Colonic mucosa (tissue), 4 donors: ENCODE data around the gene SMIM36. TPM values are rescaled to one million over a fixed set of nuclear protein-coding genes. Genes with fewer than 3 reads are reported as not detected.
"Not testable (repeated sequence)": the region's sequence is repeated elsewhere in the genome, so short reads cannot be mapped to it uniquely, and the experiment has no call there.

Experiments
- DNase-seq: peaks from one replicate; pipeline ENCODE4 v3.0.0-alpha.2; 2020
- H3K27ac ChIP-seq: fragments of 200-600 bp; one replicate; pipeline ENCODE4 v1.8.0; 2021
- H3K27me3 ChIP-seq: fragments of 200-600 bp; one replicate; pipeline ENCODE4 v1.8.0; 2021
- H3K36me3 ChIP-seq: fragments of 200-600 bp; one replicate; pipeline ENCODE4 v1.8.0; 2021
- H3K4me1 ChIP-seq: fragments of 200-600 bp; one replicate; pipeline ENCODE4 v1.8.0; 2021; ENCODE audit warnings: mild to moderate bottlenecking
- H3K4me3 ChIP-seq: fragments of 200-600 bp; one replicate; pipeline ENCODE4 v1.8.0; 2021
- H3K9ac ChIP-seq, 2 donors: one replicate each; pipeline ENCODE4 v1.7.0; 2013; ENCODE audit warnings: control low read depth in 2 of 2, low read depth in 2 of 2, low read length in 2 of 2
- H3K9me3 ChIP-seq: fragments of 200-600 bp; one replicate; pipeline ENCODE4 v1.8.0; 2021
- CTCF ChIP-seq: fragments of 200-600 bp; IDR thresholded peaks from one replicate; pipeline ENCODE4 v1.8.0; 2022; ENCODE audit warnings: antibody characterized with exemption, mild to moderate bottlenecking
- intact Hi-C: fragments of 100-400 bp; cut with DNase I; formaldehyde crosslinking; loops from one replicate; pipeline ENCODE4 v1.14.1; 2022
- total RNA-seq, 2 donors: library from RNA; stranded (reverse); fragmentation: NEBNext Ultra II Directional in 1 of 2; extraction: Animal tissue kit (Norgen Biotek cat#: 25700) in 1 of 2; gene quantifications; one replicate each; pipeline ENCODE4 v1.2.1, GENCODE V29; 2021
- donor health status: healthy.
- donor health status: DM: no; HTN: no; CAD: no.
- donor health status: DM: no; HTN: no; CAD: no.

The SMIM36 gene
- total RNA-seq, 2 donors from 2014 or later = not detected

- Histone ChIP-seq H3K4me1 (no peaks in the 10 kb centered on the region), H3K36me3 (no peaks in the 10 kb centered on the region), H3K4me3 (no peak overlapping the region), H3K9ac (no peak overlapping the region), H3K27ac (no peak overlapping the region), H3K27me3 (no peaks in the 10 kb centered on the region), H3K9me3 (no peaks in the 10 kb centered on the region)
- no peak for DNase-seq
- intact Hi-C loops = no loop called here
- no peak for TF ChIP-seq CTCF
Measured at GRCh38 chr17:55521186-55521585, 9.9 kb upstream of the SMIM36 start.

GRCh38 chr17:55520402-55520801, 9.2 kb upstream of the SMIM36 start:
- no peaks in the 10 kb centered on the region for H3K36me3 ChIP-seq
- no peak overlapping the region for H3K27ac ChIP-seq
- no peaks in the 10 kb centered on the region for H3K4me1 ChIP-seq
- no peak for DNase-seq
- H3K4me3 ChIP-seq = no peak overlapping the region
- H3K9me3 ChIP-seq = no peaks in the 10 kb centered on the region
- no peaks in the 10 kb centered on the region for H3K27me3 ChIP-seq
- intact Hi-C loops = no loop called here
- TF ChIP-seq CTCF = no peak
- H3K9ac ChIP-seq = no peak overlapping the region

- H3K4me1 ChIP-seq = no peaks in the 10 kb centered on the region
- TF ChIP-seq CTCF = no peak
- H3K9me3 ChIP-seq = no peaks in the 10 kb centered on the region
- no peaks in the 10 kb centered on the region for H3K36me3 ChIP-seq
- no peak overlapping the region for H3K27ac ChIP-seq
- DNase-seq = no peak
- intact Hi-C loops = no loop called here
- no peak overlapping the region for H3K4me3 ChIP-seq
- no peak overlapping the region for H3K9ac ChIP-seq
- H3K27me3 ChIP-seq = no peaks in the 10 kb centered on the region
Measured at GRCh38 chr17:55518510-55518909, 7.3 kb upstream of the SMIM36 start.

- Histone ChIP-seq H3K27ac (no peak overlapping the region), H3K4me3 (no peak overlapping the region), H3K9ac (no peak overlapping the region), H3K9me3 (no peaks in the 10 kb centered on the region), H3K4me1 (no peaks in the 10 kb centered on the region), H3K36me3 (no peaks in the 10 kb centered on the region), H3K27me3 (no peaks in the 10 kb centered on the region)
- peak; percentile 88 for DNase-seq
- peak; percentile 96 for TF ChIP-seq CTCF
- intact Hi-C loops = loop anchor here (5.0 kb wide), 2 partner anchors 162 to 522 kb away; no protein-coding TSS in a partner anchor
Measured at GRCh38 chr17:55513885-55514590, 2.8 kb upstream of the SMIM36 start.

- H3K4me1 ChIP-seq, H3K4me3 ChIP-seq, H3K27me3 ChIP-seq, H3K27ac ChIP-seq, H3K9me3 ChIP-seq, intact Hi-C loops, H3K36me3 ChIP-seq, DNase-seq, H3K9ac ChIP-seq: not testable (repeated sequence)
Measured at GRCh38 chr17:55507669-55508068, 3.6 kb downstream of the SMIM36 start.

- H3K36me3 ChIP-seq, H3K4me3 ChIP-seq, H3K9me3 ChIP-seq, H3K27me3 ChIP-seq, H3K9ac ChIP-seq, H3K27ac ChIP-seq, intact Hi-C loops, DNase-seq, H3K4me1 ChIP-seq: not testable (repeated sequence)
Measured at GRCh38 chr17:55501626-55502025, 9.6 kb downstream of the SMIM36 start.
